Erythroblast (primary cell): ENCODE data around the gene PODN.

Experiments used
- GATA1 ChIP-seq: IDR thresholded peaks from 2 replicates; pipeline ENCODE4 v1.6.1; 2011; ENCODE audit warnings: low read depth, mild to moderate bottlenecking, control low read depth, low read length, moderate library complexity
- POLR2A ChIP-seq: IDR thresholded peaks from 2 replicates; pipeline ENCODE4 v1.6.1; 2011; ENCODE audit warnings: mild to moderate bottlenecking, low read length

GRCh38 chr1:53117836-53118235 is 55.8 kb downstream of the PODN start:
- TF ChIP-seq POLR2A, result no peak
- TF ChIP-seq GATA1, result no peak
